Fibroblast of villous mesenchyme (primary cell): ENCODE data around the gene TBC1D32. TPM values are rescaled to one million over a fixed set of nuclear protein-coding genes. Genes with fewer than 3 reads are reported as not detected.
"Not testable (repeated sequence)": the region's sequence is repeated elsewhere in the genome, so short reads cannot be mapped to it uniquely, and the experiment has no call there.

Source experiments
- DNase-seq: peaks from one replicate; pipeline ENCODE4 v3.0.0-alpha.2; 2010; ENCODE audit warnings: low read depth
- H3K4me3 ChIP-seq: 2 replicates; pipeline ENCODE4 v1.5.1; 2011; ENCODE audit warnings: low read depth, mild to moderate bottlenecking, low read length
- CTCF ChIP-seq: IDR thresholded peaks from 2 replicates; pipeline ENCODE4 v1.5.1; 2012; ENCODE audit warnings: low read depth, mild to moderate bottlenecking, low read length; ENCODE audit not compliant: insufficient read depth
- total RNA-seq: library from RNA; depleted of rRNA; stranded (reverse); fragments of >200 nt; gene quantifications from 2 replicates; pipeline ENCODE4 v1.2.3, GENCODE V29; 2012

Gene TBC1D32
- total RNA-seq, 1 donor, result 21.2 TPM

- H3K4me3 ChIP-seq, result no peak overlapping the region
- TF ChIP-seq CTCF, result no peak
- DNase-seq, result peak; percentile 54
These were observed 240.4 kb downstream of the TBC1D32 start for GRCh38 chr6:121093928-121094327.

- no peak for DNase-seq
- no peak for TF ChIP-seq CTCF
- no peak overlapping the region for H3K4me3 ChIP-seq
These were observed 243.8 kb downstream of the TBC1D32 start for GRCh38 chr6:121090492-121090891.

GRCh38 chr6:121086876-121087275 lies 247.4 kb downstream of the TBC1D32 start:
- DNase-seq, result no peak
- no peak for TF ChIP-seq CTCF
- no peak overlapping the region for H3K4me3 ChIP-seq

- no peak overlapping the region for H3K4me3 ChIP-seq
- DNase-seq, result no peak
- TF ChIP-seq CTCF, result no peak
These were observed 258.2 kb downstream of the TBC1D32 start for GRCh38 chr6:121076119-121076518.

- not testable (repeated sequence) for H3K4me3 ChIP-seq, DNase-seq
These were observed 265.5 kb downstream of the TBC1D32 start for GRCh38 chr6:121068749-121069148.

- DNase-seq, result no peak
- H3K4me3 ChIP-seq, result no peak overlapping the region
- no peak for TF ChIP-seq CTCF
These were observed 266.9 kb downstream of the TBC1D32 start for GRCh38 chr6:121067381-121067780.

- DNase-seq, result no peak
- TF ChIP-seq CTCF, result no peak
- no peak overlapping the region for H3K4me3 ChIP-seq
These were observed 269.9 kb downstream of the TBC1D32 start for GRCh38 chr6:121064345-121064744.
